ENCODE data around the gene CCR3.

CCR3 gene

GRCh38 chr3:46221391-46221790, 20.9 kb upstream of the CCR3 start:
- ATAC-seq: no peak
- no peak for DNase-seq

- DNase-seq: no peak
- no peak for ATAC-seq
Observed at GRCh38 chr3:46221938-46222337, 20.3 kb upstream of the CCR3 start.

DNA sequence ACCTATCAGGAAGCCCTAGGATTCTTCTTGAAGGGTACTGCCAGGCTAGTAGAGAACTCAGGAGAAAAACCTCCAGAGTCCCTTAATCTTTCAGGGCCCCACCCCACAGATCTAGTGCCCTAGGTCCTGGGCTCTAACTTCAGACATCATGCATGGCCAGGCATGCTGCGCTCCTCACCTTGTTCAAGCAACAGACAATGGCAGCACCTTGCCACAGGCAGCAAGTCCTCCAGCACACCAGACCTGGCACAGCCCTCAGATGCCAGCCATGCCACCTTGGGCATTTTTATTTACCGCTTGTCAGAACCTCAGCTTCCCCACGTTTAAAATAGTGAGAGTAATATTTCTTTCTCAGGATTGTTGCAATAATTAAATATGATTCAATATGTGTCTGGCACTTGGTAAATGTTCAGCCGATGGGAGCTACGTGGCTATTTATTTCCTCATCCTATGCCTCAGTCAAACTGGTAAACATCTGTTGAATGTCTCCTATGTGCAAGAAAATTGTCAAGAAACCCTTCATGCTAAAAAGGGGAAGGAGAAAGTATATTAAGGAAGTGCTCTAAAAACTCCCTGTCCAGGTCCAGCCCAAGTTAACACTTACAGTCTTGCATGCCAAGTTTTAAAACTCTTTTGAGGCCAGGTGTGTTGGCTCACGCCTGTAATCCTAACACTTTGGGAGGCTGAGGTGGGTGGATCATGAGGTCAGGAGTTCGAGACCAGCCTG, 19.7 kb upstream of the CCR3 start:
- ATAC-seq (no peak), DNase-seq (no peak)

DNA sequence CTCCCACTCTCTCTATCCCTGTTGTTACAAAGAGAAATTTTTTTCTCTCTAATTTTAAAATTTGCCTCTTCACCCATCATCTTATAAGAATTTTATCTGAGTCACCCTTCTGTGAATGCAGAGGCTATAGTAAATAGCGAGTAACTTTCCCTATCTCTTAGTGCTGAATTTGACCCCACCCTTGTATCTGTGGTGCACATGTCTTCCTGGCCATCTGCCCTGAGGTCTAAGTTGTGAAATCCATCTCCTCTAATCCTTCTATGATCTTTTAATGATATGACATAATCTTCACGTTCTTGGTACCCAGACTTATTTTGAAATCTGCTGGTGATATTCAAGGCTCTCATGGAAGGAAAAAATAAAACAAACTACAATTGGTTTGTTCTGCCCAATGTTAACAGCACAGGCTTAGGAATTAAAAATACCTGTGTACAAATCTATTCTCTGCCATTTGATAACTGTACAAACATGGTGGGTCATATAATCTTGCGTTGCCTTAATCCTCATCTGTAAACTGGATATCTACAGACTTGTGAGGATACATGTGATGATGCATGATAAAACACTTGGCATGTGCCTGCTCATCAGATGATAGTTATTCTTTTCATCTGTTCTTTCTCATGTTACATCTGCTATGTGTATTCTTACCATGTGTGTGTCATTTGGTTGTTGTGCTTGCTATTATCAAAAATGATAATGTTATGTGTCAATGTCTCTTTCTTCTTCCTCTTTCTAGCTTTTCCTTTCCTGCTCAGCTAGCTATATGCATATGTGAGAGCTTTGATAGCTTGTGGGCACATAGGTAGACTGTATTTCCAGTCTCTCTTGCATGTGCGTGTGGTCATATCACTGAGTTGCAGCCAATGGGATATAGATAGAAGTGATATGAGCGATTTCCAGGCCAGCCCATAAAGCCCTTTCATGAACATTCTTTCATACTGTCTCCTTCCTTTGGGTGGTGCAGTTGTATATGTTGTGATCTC, 13.7 kb upstream of the CCR3 start:
- ATAC-seq (no peak), DNase-seq (no peak)

DNA sequence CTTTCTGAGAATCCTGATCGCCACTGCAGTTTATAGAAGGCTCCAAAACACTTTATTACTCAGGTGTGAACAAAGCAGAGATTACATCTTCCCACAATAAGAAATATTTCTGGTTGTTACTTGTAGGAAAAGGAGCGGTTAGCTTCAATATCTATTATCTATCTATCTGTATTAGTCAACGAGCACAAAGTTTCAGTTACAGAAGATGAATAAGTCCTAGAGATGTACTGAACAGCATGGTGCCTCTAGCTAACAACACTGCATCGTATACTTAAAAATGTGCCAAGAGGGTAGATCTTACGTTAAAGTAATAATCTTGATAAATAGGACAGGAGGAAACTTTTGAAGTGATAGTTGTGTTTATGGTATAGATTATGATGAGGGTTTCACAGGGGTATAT, 10.9 kb upstream of the CCR3 start:
- ATAC-seq: no peak
- DNase-seq: no peak

- no peak for ATAC-seq
Observed at GRCh38 chr3:46233194-46233593, 9.1 kb upstream of the CCR3 start.

GRCh38 chr3:46235425-46235824, 6.8 kb upstream of the CCR3 start:
- ATAC-seq: no peak

More at GRCh38 chr3:46233194-46233593, 9.1 kb upstream of the CCR3 start:
- DNase-seq: no peak

GRCh38 chr3:46236294-46237054, 5.8 kb upstream of the CCR3 start:
- no peak for DNase-seq
- no peak for ATAC-seq

More at GRCh38 chr3:46235425-46235824, 6.8 kb upstream of the CCR3 start:
- DNase-seq: no peak

DNA sequence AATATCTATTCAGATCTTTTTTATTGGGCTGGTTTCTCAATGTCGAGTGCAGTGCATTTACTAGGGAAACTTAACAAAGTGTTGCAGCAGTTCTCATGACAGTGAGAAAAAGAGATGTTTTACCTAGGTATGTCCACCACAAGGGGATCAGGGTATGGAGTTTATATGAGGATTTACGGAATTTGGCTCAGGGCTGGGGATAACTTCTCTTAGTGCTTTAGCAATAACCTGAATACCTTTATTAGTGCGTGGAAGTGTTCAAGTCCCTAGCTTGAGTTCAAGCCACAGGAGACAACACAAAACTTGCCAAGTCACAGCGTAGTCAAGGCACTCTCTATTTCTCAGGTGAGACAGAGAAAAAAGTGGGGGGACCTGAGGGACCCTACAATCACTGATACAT, 3.9 kb upstream of the CCR3 start:
- DNase-seq: no peak
- no peak for ATAC-seq

- ATAC-seq: no peak
- no peak for DNase-seq
Observed at GRCh38 chr3:46239301-46239938, 2.8 kb upstream of the CCR3 start.

DNA sequence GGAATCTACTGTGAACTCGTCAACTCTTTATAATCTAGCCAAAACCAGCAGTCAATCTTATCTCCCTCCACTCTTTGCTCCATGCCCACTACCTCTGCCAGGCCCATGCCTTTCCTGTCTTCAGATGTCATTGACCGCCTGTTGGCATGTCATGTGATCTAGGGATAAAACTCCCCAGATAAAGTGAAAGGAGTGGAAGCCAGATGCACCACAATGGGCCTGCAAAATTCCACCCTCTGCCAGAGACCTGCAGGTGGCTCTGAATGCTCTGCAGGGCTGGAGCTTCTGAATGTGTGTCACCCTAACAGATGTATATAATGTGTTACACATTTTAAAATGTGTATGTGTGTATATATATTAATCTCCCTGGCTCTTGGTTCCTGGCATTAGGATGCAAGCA, 2.3 kb upstream of the CCR3 start:
- ATAC-seq (no peak), DNase-seq (no peak)

- DNase-seq (no peak), ATAC-seq (no peak)
Observed at GRCh38 chr3:46243560-46243959, 1.3 kb downstream of the CCR3 start.

GRCh38 chr3:46245146-46245545, 2.9 kb downstream of the CCR3 start:
- DNase-seq (no peak), ATAC-seq (no peak)

- DNase-seq: no peak
- ATAC-seq: no peak
Observed at GRCh38 chr3:46252980-46253379, 10.7 kb downstream of the CCR3 start.

DNA sequence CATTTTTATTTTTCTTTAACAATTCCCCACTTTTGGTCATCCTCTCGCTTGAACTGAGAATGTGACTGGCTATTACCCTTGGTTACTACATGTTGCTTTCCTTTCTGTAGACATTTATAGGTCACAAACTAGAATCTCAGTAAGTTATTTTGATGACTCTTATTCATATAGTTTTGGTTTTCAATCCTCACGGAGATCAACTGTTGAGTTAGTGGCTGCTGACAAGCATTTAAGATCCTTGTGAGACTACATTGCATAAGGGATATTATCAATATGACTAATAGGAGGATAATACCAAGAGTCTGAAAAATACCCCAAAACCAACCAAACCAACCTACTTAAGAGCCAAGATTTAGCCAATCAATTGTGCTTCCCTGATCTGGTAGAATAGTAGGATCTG, 16.3 kb downstream of the CCR3 start:
- DNase-seq (no peak), ATAC-seq (no peak)

DNA sequence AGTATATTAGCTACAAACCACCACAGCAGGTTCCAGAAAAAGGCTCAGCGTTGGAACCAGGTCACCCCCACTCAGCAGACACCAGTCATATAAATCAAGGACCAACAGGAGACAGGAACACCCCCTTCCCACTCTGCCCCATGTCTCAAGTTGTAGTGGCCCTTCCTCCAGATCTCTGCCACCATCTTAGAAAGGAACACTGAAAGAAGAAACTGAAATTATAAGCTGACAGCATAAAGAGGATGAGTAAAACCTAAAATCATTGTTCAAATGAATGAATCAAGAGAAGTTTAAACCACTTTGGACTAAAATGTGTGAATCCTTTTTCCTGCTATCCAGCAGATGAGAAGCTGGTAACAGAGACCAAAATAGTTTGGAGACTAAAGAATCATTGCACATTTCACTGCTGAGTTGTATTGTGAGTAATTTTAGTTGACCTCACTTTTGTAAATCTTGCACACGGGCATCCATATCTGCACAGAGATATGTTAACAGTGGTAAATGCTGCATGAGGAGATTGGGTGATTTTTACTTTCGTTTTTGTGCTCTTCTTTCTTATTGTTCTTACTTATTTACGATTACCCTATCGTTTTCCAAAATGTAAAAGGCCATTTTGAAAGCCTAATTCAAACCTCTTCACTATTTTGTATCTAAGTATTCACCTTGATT, 19.8 kb downstream of the CCR3 start:
- no peak for ATAC-seq
- no peak for DNase-seq

DNA sequence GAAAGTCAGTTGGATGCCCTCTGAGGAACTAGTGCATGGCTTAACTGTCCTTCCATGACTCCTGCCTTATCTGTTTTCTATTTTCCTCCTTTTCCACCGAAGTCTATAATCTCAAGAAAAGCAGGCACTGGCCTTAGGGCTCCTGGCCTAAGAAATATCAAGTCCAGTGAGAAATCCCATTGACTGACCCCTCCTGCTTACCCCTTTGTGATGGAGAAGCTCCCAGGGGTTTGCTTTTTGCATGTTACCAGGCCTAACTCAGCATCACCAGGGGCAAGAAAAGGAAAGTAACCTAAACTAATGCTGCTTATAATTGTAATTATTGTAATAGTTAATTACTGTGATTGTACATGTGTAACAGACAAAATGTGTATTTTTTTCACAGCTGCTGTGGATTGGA, 21.7 kb downstream of the CCR3 start:
- no peak for DNase-seq
- no peak for ATAC-seq

DNA sequence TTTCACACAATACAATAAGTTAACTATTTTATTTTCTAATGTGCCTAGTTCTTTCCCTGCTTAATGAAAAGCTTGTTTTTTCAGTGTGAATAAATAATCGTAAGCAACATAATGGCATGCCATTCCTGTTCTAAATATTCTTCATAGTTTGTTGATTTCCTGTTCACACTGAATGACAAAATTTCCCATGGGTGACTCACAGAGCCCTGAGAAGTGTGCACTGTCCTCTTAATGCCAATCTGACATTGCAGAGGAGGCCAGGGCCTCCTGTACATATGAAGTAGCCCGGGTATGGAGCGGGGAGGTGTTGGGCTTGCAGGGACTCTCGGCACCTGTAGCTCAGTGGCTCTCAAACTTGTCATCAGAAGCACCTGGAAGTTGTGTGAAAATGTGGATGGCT, 24.3 kb downstream of the CCR3 start:
- ATAC-seq (peak; percentile 49), DNase-seq (no peak)

DNA sequence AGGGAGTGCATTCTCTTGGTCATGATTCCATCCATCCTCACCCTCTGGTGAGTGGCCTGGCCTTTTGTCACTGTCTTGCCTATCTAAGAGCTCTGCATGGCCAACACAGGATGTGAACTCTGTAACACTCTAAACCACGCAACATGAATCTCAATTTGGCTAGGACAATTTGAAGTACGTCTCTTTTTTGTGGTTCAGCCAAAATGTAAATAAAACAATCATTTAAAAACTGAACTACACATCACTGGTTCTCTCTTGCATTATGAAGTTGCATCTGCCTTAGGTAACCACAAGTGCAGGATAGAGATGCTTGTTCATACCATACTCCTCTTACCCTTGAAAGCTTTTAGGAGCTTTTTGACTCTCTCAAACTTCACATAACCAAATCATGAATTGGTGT, 27.3 kb downstream of the CCR3 start:
- DNase-seq (no peak), ATAC-seq (no peak)

GRCh38 chr3:46270474-46270873, 28.2 kb downstream of the CCR3 start:
- no peak for ATAC-seq
- DNase-seq: no peak

DNA sequence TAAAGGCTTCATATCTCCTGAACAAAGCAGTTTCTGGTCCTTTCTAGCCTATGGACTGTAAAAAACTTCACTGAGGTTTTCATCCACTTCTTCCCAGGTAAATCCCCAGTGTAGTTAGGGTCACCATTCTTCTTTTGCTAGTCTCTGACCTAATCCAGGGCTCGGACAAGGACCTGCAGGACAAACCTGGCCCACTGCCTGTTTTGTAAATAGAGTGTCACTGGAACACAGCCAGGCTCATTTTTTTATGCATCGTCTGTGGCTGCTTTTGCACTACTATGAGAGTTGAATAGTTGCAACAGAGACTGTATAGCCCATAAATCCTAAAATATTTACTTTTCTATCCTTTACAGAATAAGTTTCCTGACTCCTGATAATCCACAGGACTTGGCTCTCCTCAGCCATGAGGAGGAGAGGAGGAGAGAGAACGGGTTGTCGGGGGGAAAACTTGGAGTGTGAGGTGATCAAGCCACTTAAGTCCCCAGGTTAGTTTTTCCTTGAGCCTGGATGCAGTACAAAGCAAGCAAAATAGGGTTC, 29.0 kb downstream of the CCR3 start:
- ATAC-seq: no peak
- no peak for DNase-seq

All from stimulated activated naive CD8-positive, alpha-beta T cell treated with anti-CD3 and anti-CD28 coated beads, Interleukin-15, Interleukin-2, amounts not matched to agents 100 U/mL and 50 U/mL, for 24 hours (primary cell).